Muscle of leg (tissue), 11 donors: ENCODE data around the gene ZNF749. TPM values are rescaled to one million over a fixed set of nuclear protein-coding genes. Genes with fewer than 3 reads are reported as not detected.
A peak's percentile ranks its signal among the peaks of the same experiment; 100 is the strongest.
"Not testable (repeated sequence)": the region's sequence is repeated elsewhere in the genome, so short reads cannot be mapped to it uniquely, and the experiment has no call there.

Experiments
- DNase-seq: peaks from one replicate; pipeline ENCODE4 v3.0.0; 2013
- H3K27ac ChIP-seq: one replicate; pipeline ENCODE4 v1.5.1; 2013; ENCODE audit warnings: mild to moderate bottlenecking, low read length, control low read depth
- H3K27me3 ChIP-seq: one replicate; pipeline ENCODE4 v1.6.1; 2013; ENCODE audit warnings: low read length; ENCODE audit not compliant: control insufficient read depth, insufficient read depth
- H3K36me3 ChIP-seq: one replicate; pipeline ENCODE4 v1.6.1; 2013; ENCODE audit warnings: low read length; ENCODE audit not compliant: control insufficient read depth, insufficient read depth
- H3K4me1 ChIP-seq: one replicate; pipeline ENCODE4 v1.6.1; 2013; ENCODE audit warnings: low read length; ENCODE audit not compliant: control insufficient read depth, insufficient read depth
- H3K4me3 ChIP-seq: one replicate; pipeline ENCODE4 v1.5.1; 2013; ENCODE audit warnings: low read length, control low read depth
- H3K9me3 ChIP-seq: replicated peaks from 2 replicates; pipeline ENCODE4 v1.6.1; 2013; ENCODE audit warnings: low read depth, low read length; ENCODE audit not compliant: control insufficient read depth
- WGBS: methylation state at CpG from one replicate; pipeline ENCODE4 v1.1.5; 2013; ENCODE audit warnings: missing lambda C conversion rate; ENCODE audit not compliant: insufficient coverage; 5-methylcytosine and 5-hydroxymethylcytosine counted together
- polyA plus RNA-seq, 8 donors: library from polyadenylated mRNA; unstranded; fragments of 120-200 nt; gene quantifications; one replicate each; pipeline versions ENCODE4 v1.2.1 to v1.2.3, GENCODE V29; 2013; ENCODE audit warnings: inconsistent platforms in 1 of 8, low replicate concordance in 1 of 8; ENCODE audit not compliant: insufficient read length in 8 of 8, insufficient read depth in 1 of 8
- total RNA-seq: library from RNA; stranded (reverse); fragments of 120-200 nt; gene quantifications from one replicate; pipeline ENCODE4 v1.2.4, GENCODE V29; 2013

Gene ZNF749
- total and polyA plus RNA-seq, 9 donors, result 3.8 to 11.3 (median 6.0) TPM

DNA sequence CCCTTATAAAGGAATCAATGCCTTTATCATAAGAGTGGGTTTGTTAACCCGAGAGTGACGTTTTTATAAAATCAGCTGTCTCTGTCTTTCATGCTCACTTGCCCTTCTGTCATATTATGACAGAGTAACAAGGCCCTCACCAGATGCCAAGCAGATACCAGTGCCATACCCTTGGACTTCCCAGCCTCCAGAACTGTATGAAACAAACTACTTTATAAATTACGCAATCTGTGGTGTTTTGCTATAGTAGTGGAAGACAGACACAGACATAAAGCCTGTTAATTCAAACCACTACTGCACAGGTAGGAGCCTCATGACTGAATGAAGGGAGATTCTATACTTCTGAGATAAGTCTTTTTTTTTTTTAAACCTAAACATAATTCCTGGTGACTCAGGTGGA is 17.2 kb downstream of the ZNF749 start:
- Histone ChIP-seq H3K4me1 (no peaks in the 10 kb centered on the region), H3K27me3 (no peaks in the 10 kb centered on the region), H3K36me3 (no peaks in the 10 kb centered on the region), H3K4me3 (no peak overlapping the region), H3K27ac (no peak overlapping the region), H3K9me3 (peaks cover 44% of the 10 kb centered on the region)
- no peak for DNase-seq
- no CpG with 5 or more reads among the region's 3 CpGs for WGBS

DNA sequence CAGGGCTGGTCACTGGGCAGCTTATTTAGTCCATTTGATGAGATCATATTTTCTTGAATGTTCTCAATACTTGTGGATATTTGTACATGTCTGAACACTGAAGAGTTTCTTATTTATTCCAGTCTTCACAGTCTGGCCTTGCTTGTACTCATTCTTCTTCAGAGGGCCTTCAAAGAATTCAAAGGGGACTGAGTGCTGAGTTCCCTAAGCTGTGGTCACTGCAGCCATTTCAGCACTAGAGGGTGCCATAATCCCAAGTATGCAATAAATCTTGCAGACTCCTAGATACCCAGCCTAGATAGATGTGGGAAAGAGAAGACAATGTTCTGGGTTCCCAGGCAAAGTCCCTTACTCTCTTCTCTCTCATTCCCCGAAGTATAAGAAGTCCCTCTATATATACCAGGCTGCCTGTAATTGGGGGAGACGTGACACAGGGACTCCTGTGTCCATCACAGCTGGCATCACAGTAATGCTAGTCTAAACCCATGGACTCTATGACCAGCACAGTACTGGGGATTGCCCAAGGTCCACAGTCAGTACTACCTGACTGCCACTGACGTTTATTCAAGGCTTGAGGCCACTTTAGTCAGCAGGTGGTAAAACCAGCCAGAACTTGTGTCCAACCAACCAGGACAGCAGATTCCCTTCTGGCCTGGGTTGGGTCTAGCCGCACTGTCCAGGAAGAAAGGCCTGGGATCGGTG is 30.7 kb downstream of the ZNF749 start:
- Histone ChIP-seq H3K9me3 (peaks cover 60% of the 10 kb centered on the region), H3K36me3 (peaks cover 7% of the 10 kb centered on the region), H3K27me3 (no peaks in the 10 kb centered on the region), H3K27ac (no peak overlapping the region), H3K4me1 (no peaks in the 10 kb centered on the region), H3K4me3 (no peak overlapping the region)
- DNase-seq, result no peak
- 80% methylated on average over 1 of the region's 5 CpGs for WGBS

DNA sequence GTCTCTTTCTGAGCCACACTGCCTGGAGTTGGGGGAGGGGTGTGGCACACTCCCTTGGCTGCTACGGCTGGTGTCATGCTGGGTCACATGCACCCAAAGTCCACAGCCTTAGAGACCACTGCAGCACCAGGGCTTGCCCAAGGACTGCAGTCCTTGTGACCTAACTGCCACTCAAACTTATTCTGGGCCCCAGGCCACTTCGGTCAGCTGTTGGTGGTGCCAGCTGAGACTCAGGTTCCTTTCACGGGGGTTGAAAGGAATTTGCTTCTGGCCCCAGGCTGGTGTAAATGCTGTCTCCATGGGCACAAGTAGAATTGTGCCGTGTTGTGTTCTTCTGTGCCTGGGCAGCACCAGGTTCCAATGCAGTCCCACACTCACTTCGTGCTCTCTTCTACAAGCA is 31.4 kb downstream of the ZNF749 start:
- Histone ChIP-seq H3K9me3 (peaks cover 62% of the 10 kb centered on the region), H3K27ac (no peak overlapping the region), H3K4me1 (no peaks in the 10 kb centered on the region), H3K4me3 (no peak overlapping the region), H3K36me3 (peaks cover 7% of the 10 kb centered on the region), H3K27me3 (no peaks in the 10 kb centered on the region)
- no peak for DNase-seq
- 100% methylated on average over 3 of the region's 5 CpGs for WGBS

DNA sequence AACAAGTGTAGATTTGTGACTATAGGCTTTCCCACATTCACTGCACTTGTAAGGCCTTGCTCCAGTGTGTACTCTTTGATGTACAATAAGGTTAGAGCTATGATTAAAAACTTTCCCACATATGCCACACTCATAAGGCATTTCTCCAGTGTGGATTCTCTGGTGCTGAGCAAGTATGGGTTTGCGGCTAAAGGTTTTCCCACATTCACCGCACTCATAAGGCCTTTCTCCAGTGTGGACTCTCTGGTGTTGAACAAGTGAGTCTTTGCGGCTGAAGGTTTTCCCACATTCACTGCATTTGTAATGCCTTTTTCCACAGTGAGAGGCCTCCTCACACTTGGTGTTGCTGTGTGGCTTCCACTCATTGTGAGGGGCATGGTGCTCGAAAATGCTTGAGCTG is 38.5 kb downstream of the ZNF749 start:
- 100% methylated on average over 3 of the region's 4 CpGs for WGBS
- no peak overlapping the region for H3K4me3 ChIP-seq
- no peaks in the 10 kb centered on the region for H3K27me3 ChIP-seq
- H3K4me1 ChIP-seq, result peaks cover 8% of the 10 kb centered on the region
- peaks cover 45% of the 10 kb centered on the region for H3K36me3 ChIP-seq
- H3K9me3 ChIP-seq, result peaks cover 75% of the 10 kb centered on the region
- no peak for DNase-seq
- no peak overlapping the region for H3K27ac ChIP-seq

DNA sequence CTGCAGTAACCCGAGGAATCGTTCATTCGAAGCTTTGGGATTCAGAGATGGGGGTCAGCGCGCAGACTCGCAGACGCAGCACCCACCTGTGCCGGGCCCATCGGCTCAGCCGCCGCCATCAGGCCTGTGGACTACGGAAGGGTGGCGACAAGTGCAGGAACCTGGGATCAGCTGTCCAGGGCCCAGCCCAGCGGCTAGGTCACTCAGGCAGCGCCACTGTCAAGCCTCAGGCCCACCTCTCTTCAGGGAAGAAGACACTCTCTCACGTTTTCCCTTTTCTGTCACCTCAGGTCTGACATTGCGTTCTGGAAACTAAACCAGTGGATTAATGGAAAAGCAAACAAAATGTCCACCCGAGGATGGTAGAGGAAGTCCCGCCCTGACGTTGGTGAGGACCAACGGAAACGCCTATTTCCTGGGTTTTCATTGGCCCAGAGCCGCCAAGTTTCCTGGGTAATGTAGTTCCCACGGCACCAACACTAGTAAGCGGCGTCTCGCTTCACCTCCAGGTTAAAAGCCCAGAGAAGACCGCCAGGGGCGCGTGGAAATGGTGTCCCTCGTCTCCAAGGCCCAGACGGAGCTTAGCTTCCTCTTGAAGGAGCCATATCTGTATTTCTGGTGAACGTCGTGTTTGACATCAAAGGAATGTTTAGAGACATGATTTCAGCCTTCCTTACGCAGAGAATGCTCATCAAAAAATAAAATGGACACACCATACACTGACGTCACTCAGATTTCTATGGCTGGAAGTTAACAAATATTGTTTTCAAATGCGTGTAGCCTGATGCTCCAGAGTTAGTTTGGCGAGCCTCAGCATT is 42.3 kb downstream of the ZNF749 start, which contains the start of gene ZNF772:
TSS of gene ZNF772 (minus strand) at position 376 of the 818 bp plus-strand sequence. CDS start at position 119, 257 bp downstream.
- peak within 1 kb of the TSS; percentile 74 for H3K4me3 ChIP-seq
- peaks cover 8% of the 10 kb centered on the region for H3K4me1 ChIP-seq
- peak; percentile 98 for DNase-seq
- H3K36me3 ChIP-seq, result peaks cover 40% of the 10 kb centered on the region
- H3K27ac ChIP-seq, result peak within 1 kb of the TSS; percentile 87
- H3K27me3 ChIP-seq, result no peaks in the 10 kb centered on the region
- 0% methylated on average over 25 of the region's 38 CpGs for WGBS
- peaks cover 45% of the 10 kb centered on the region for H3K9me3 ChIP-seq

DNA sequence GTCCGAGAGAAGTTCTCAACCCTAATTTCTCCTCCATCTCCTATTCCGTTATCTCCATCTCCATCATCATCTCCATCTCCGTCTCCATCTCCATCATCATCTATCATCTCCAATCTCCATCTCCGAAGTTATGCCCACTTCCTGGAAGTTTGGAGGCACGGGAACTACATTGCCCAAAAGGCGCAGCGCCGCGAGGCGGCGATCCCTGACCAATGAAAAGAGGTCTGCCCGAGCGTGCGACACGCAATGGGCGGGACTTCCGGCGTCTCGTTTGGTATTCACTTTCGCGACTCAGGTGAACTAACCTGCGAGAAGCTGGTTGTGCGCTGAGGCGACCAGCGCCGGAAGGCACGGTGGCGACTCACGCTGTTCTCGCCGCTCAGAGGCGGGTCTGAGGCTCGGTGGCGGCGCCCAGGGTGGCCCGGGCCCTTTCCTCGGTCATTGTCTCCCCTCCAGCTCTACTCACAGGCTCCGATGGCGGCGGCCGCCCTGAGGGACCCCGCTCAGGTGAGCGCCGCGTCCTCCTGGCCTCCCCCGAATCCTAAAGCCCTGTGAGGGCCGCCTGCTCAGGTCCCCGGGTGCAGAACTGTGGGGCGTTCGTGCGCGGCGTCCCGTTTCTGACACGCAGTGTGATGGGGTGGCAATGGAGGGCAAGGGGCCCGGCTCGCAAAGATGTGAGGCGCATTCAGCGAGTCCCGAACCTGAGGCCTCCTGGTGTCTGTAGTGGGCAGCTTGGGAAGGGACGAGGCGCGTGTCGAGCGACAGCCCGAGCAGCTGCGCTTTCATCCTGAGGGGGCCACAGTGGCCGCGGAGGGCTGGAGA is 52.6 kb downstream of the ZNF749 start, which contains the start of gene ZNF419:
TSS of gene ZNF419 (plus strand) at position 274 of the 822 bp plus-strand sequence. CDS start at position 475, 201 bp downstream.
- Histone ChIP-seq H3K27ac (peak within 1 kb of the TSS; percentile 67), H3K4me3 (peak within 1 kb of the TSS; percentile 90), H3K36me3 (peaks cover 24% of the 10 kb centered on the region)
- H3K27me3 ChIP-seq, H3K9me3 ChIP-seq, H3K4me1 ChIP-seq: not testable (repeated sequence)
- peak; percentile 95 for DNase-seq
- under 1% methylated on average over 46 of the region's 69 CpGs for WGBS

DNA sequence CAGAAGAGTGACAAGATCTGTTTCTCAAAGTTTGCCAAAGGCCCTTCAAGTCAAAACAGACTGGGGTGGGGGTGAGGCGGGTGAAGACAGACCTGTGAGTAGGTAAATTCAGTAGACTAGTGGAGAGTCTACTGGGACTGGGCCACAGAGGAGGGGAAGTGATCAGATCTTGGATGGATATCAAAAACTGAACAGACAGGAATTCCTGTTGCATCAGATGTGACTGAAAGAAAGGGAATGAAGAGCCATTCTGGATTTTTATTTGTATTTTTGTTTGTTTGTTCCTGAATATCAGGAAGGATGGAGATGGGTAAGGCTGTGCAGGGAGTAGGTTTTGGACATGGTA is 53.1 kb downstream of the ZNF749 start:
- H3K4me1 ChIP-seq, H3K27ac ChIP-seq, DNase-seq, H3K27me3 ChIP-seq, H3K9me3 ChIP-seq: not testable (repeated sequence)
- H3K4me3 ChIP-seq, result peak overlapping the region; percentile 8
- WGBS, result no CpG with 5 or more reads among the region's 1 CpG
- peaks cover 30% of the 10 kb centered on the region for H3K36me3 ChIP-seq

Other genes starting within 250 kb of the ZNF749 start
- gene ZNF264, start 243.8 kb upstream of the ZNF749 start, total RNA-seq, result 36.2 TPM
- gene ZNF264, start 243.8 kb upstream of the ZNF749 start, polyA plus RNA-seq, result 10 to 100 TPM in 6 of 8 donors, 1 to 10 TPM in 2; 7.9 to 13.1 (median 10.3) TPM
- gene AURKC, start 204.3 kb upstream of the ZNF749 start, total RNA-seq, result 1.0 TPM
- 1 to 10 TPM in 5 of 8 donors, under 1 TPM in 3; 0.53 to 2.3 (median 1.2) TPM for gene AURKC, start 204.3 kb upstream of the ZNF749 start, polyA plus RNA-seq
- 23.3 TPM for gene ZNF805, start 194.7 kb upstream of the ZNF749 start, total RNA-seq
- gene ZNF805, start 194.7 kb upstream of the ZNF749 start, polyA plus RNA-seq, result 1 to 10 TPM; 2.8 to 5.7 (median 4.5) TPM
- 56.8 TPM for gene ZNF460, start 154.8 kb upstream of the ZNF749 start, total RNA-seq
- 1 to 10 TPM; 1.2 to 4.2 (median 2.9) TPM for gene ZNF460, start 154.8 kb upstream of the ZNF749 start, polyA plus RNA-seq
- gene ZNF543, start 114.9 kb upstream of the ZNF749 start, total RNA-seq, result 13.8 TPM
- 1 to 10 TPM; 4.4 to 7.3 (median 5.5) TPM for gene ZNF543, start 114.9 kb upstream of the ZNF749 start, polyA plus RNA-seq
- 11.4 TPM for gene ZNF304, start 84.1 kb upstream of the ZNF749 start, total RNA-seq
- gene ZNF304, start 84.1 kb upstream of the ZNF749 start, polyA plus RNA-seq, result 10 to 100 TPM in 1 of 8 donors, 1 to 10 TPM in 7; 8.3 to 10.6 (median 9.0) TPM
- 20.7 TPM for gene TRAPPC2B, start 71.8 kb upstream of the ZNF749 start, total RNA-seq
- gene TRAPPC2B, start 71.8 kb upstream of the ZNF749 start, polyA plus RNA-seq, result 10 to 100 TPM; 11.8 to 16.6 (median 13.6) TPM
- 4.7 TPM for gene ZNF547, start 71.8 kb upstream of the ZNF749 start, total RNA-seq
- 1 to 10 TPM; 2.4 to 4.7 (median 3.4) TPM for gene ZNF547, start 71.8 kb upstream of the ZNF749 start, polyA plus RNA-seq
- 19.6 TPM for gene ZNF548, start 45.5 kb upstream of the ZNF749 start, total RNA-seq
- 10 to 100 TPM; 11.8 to 18.6 (median 14.3) TPM for gene ZNF548, start 45.5 kb upstream of the ZNF749 start, polyA plus RNA-seq
- gene ZNF17, start 24.2 kb upstream of the ZNF749 start, total RNA-seq, result 12.5 TPM
- gene ZNF17, start 24.2 kb upstream of the ZNF749 start, polyA plus RNA-seq, result 1 to 10 TPM; 5.6 to 8.5 (median 6.6) TPM
- 1.5 TPM for gene VN1R1, start 21.8 kb downstream of the ZNF749 start, total RNA-seq
- gene VN1R1, start 21.8 kb downstream of the ZNF749 start, polyA plus RNA-seq, result 1 to 10 TPM in 7 of 8 donors, under 1 TPM in 1; 0.97 to 2.4 (median 1.2) TPM
- gene ZNF772, start 42.2 kb downstream of the ZNF749 start, total RNA-seq, result 21.7 TPM
- gene ZNF772, start 42.2 kb downstream of the ZNF749 start, polyA plus RNA-seq, result 10 to 100 TPM in 1 of 8 donors, 1 to 10 TPM in 7; 5.7 to 10.1 (median 8.4) TPM
- 11.3 TPM for gene ZNF419, start 52.4 kb downstream of the ZNF749 start, total RNA-seq
- gene ZNF419, start 52.4 kb downstream of the ZNF749 start, polyA plus RNA-seq, result 10 to 100 TPM in 2 of 8 donors, 1 to 10 TPM in 6; 7.8 to 10.9 (median 9.2) TPM
- 11.8 TPM for gene ZNF773, start 64.6 kb downstream of the ZNF749 start, total RNA-seq
- 1 to 10 TPM; 5.5 to 8.7 (median 7.0) TPM for gene ZNF773, start 64.6 kb downstream of the ZNF749 start, polyA plus RNA-seq
- gene ZNF549, start 92.0 kb downstream of the ZNF749 start, total RNA-seq, result 7.4 TPM
- gene ZNF549, start 92.0 kb downstream of the ZNF749 start, polyA plus RNA-seq, result 1 to 10 TPM; 5.6 to 8.6 (median 6.5) TPM
- gene ZNF550, start 124.5 kb downstream of the ZNF749 start, total RNA-seq, result 11.6 TPM
- 10 to 100 TPM in 6 of 8 donors, 1 to 10 TPM in 2; 8.2 to 13.9 (median 10.7) TPM for gene ZNF550, start 124.5 kb downstream of the ZNF749 start, polyA plus RNA-seq
- 6.4 TPM for gene ZNF416, start 143.6 kb downstream of the ZNF749 start, total RNA-seq
- gene ZNF416, start 143.6 kb downstream of the ZNF749 start, polyA plus RNA-seq, result 1 to 10 TPM; 3.8 to 6.1 (median 4.9) TPM
- gene ZIK1, start 148.8 kb downstream of the ZNF749 start, total RNA-seq, result 9.2 TPM
- gene ZIK1, start 148.8 kb downstream of the ZNF749 start, polyA plus RNA-seq, result 1 to 10 TPM; 4.7 to 7.2 (median 5.8) TPM
- 3.9 TPM for gene ZNF530, start 164.6 kb downstream of the ZNF749 start, total RNA-seq
- 1 to 10 TPM; 2.7 to 4.6 (median 3.4) TPM for gene ZNF530, start 164.6 kb downstream of the ZNF749 start, polyA plus RNA-seq
- gene ZNF134, start 178.9 kb downstream of the ZNF749 start, total RNA-seq, result 17.2 TPM
- 10 to 100 TPM in 7 of 8 donors, 1 to 10 TPM in 1; 10.0 to 14.3 (median 13.2) TPM for gene ZNF134, start 178.9 kb downstream of the ZNF749 start, polyA plus RNA-seq
- 15.4 TPM for gene ZNF211, start 197.8 kb downstream of the ZNF749 start, total RNA-seq
- 10 to 100 TPM; 11.4 to 20.7 (median 13.1) TPM for gene ZNF211, start 197.8 kb downstream of the ZNF749 start, polyA plus RNA-seq
- not detected for gene ZSCAN4, start 233.6 kb downstream of the ZNF749 start, total RNA-seq
- not detected for gene ZSCAN4, start 233.6 kb downstream of the ZNF749 start, polyA plus RNA-seq
- gene ZNF551, start 246.7 kb downstream of the ZNF749 start, total RNA-seq, result 9.0 TPM
- gene ZNF551, start 246.7 kb downstream of the ZNF749 start, polyA plus RNA-seq, result 1 to 10 TPM; 4.7 to 8.0 (median 5.5) TPM